ENCODE data around the gene FBXO24.

FBXO24 gene

DNA sequence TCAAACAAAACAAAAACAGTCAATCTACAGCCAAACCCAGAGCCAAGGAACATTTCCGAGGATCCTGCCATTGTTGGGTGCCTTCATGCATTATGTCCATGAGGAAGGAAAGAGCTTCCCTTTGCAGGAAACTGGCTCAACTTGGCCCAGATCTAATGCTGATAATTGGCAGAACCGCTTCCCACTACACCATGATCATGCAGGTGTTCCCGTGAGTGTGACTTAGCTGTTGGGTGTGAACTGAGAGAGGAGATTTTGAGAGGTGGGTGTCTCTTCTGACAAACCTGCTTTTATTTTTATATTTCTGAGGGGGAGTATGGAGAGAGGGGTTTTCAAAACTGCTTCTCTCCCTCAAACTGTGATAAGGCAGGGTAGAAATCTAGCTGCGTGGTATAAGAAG is 27.0 kb upstream of the FBXO24 start:
- Histone ChIP-seq H4K91ac (ENCODE audit: low read length) (no peak overlapping the region), H3K14ac (ENCODE audit: low read length in 2 of 2) (no peak overlapping the region), H3K4me2 (ENCODE audit: low read length, poor library complexity, severe bottlenecking) (no peak overlapping the region), H3K79me1 (replicated peaks; ENCODE audit: low read length, poor library complexity, severe bottlenecking) (no peaks in the 10 kb centered on the region), H3K9me3 (ENCODE audit: control insufficient read depth, low read length) (no peaks in the 10 kb centered on the region), H3K27me3 (ENCODE audit: control insufficient read depth in 1 of 2, insufficient read depth in 1 of 2, low read length in 2 of 2) (no peaks in the 10 kb centered on the region), H2BK15ac (ENCODE audit: low read depth, poor library complexity, severe bottlenecking) (no peak overlapping the region), H2AFZ (ENCODE audit: low read depth, low read length) (no peak overlapping the region), H2BK5ac (ENCODE audit: low read depth, low read length, poor library complexity, severe bottlenecking) (no peak overlapping the region), H3K36me3 (ENCODE audit: control insufficient read depth in 1 of 2, insufficient read depth in 2 of 2, low read depth in 1 of 2, low read length in 2 of 2) (peaks cover 31 to 37% of the 10 kb centered on the region in 2 experiments), H2BK12ac (ENCODE audit: low read length in 2 of 2) (no peak overlapping the region), H3K18ac (ENCODE audit: low read depth in 1 of 2, low read length in 2 of 2) (no peak overlapping the region), H2BK120ac (ENCODE audit: low read depth, low read length) (no peak overlapping the region), H3K4me1 (ENCODE audit: control insufficient read depth, insufficient read depth, low read depth, low read length) (peaks cover 2% of the 10 kb centered on the region), H3K4ac (ENCODE audit: low read depth in 1 of 2, low read length in 2 of 2) (no peak overlapping the region), H4K8ac (ENCODE audit: low read length) (no peak overlapping the region), H3K4me3 (ENCODE audit: insufficient read depth in 1 of 2, low read depth in 1 of 2, low read length in 2 of 2) (no peak overlapping the region), H2AK5ac (ENCODE audit: low read length, severe bottlenecking) (no peak overlapping the region), H3K9ac (ENCODE audit: low read length) (no peak overlapping the region), H3K23ac (ENCODE audit: low read length in 2 of 2) (no peak overlapping the region), H3K27ac (ENCODE audit: low read length, poor library complexity, severe bottlenecking) (no peak overlapping the region)
- DNase-seq, result no peak
- 96% methylated on average over 4 of the region's 4 CpGs for WGBS

DNA sequence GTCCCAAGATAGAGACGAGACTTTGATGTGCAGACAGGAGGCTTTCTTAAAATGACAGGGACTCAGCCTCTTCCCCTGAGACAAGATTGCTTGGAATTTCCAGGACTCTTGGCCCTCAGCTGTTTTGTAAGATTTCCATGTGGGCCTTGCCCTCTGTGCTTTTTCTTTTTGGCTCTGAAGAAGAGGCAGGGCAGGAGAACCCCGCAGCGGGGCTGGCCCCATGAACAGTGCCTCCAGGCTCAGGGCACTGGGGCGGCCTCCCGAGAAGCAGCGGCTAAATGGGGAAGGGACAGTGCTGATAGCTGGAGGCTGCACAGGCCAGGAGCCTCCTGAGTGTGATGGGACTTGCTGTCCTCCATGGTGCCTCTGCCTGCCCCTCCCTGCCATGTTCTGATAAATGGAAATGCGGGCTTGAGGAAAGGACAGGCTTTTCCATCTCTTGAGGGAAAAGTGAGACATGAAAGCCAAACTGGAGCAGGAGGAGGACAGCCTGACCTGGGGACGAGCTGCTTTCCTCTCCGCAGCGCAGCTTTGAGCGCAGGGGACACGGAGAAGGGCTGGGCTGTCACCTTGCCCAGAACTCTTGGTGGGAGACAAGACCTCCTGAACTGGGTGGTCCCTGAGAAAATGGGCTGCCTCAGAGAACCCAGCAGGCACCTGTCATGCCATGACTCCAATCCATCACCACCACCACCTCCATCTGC is 24.5 kb upstream of the FBXO24 start:
- H4K91ac ChIP-seq (ENCODE audit: low read length), result no peak overlapping the region
- H2BK15ac ChIP-seq (ENCODE audit: low read depth, poor library complexity, severe bottlenecking), result no peak overlapping the region
- no peaks in the 10 kb centered on the region for H3K27me3 ChIP-seq (ENCODE audit: control insufficient read depth in 1 of 2, insufficient read depth in 1 of 2, low read length in 2 of 2)
- H3K4me3 ChIP-seq (ENCODE audit: insufficient read depth in 1 of 2, low read depth in 1 of 2, low read length in 2 of 2), result no peak overlapping the region
- H2AFZ ChIP-seq (ENCODE audit: low read depth, low read length), result no peak overlapping the region
- no peak overlapping the region for H3K14ac ChIP-seq (ENCODE audit: low read length in 2 of 2)
- H3K27ac ChIP-seq (ENCODE audit: low read length, poor library complexity, severe bottlenecking), result no peak overlapping the region
- peaks cover 2% of the 10 kb centered on the region for H3K4me1 ChIP-seq (ENCODE audit: control insufficient read depth, insufficient read depth, low read depth, low read length)
- H3K79me1 ChIP-seq (replicated peaks; ENCODE audit: low read length, poor library complexity, severe bottlenecking), result no peaks in the 10 kb centered on the region
- no peak overlapping the region for H3K23ac ChIP-seq (ENCODE audit: low read length in 2 of 2)
- H2BK120ac ChIP-seq (ENCODE audit: low read depth, low read length), result no peak overlapping the region
- no peak overlapping the region for H4K8ac ChIP-seq (ENCODE audit: low read length)
- H3K36me3 ChIP-seq (ENCODE audit: control insufficient read depth in 1 of 2, insufficient read depth in 2 of 2, low read depth in 1 of 2, low read length in 2 of 2), result peaks cover 20 to 35% of the 10 kb centered on the region in 2 experiments
- H2AK5ac ChIP-seq (ENCODE audit: low read length, severe bottlenecking), result no peak overlapping the region
- no peak overlapping the region for H3K4me2 ChIP-seq (ENCODE audit: low read length, poor library complexity, severe bottlenecking)
- DNase-seq, result no peak
- H3K18ac ChIP-seq (ENCODE audit: low read depth in 1 of 2, low read length in 2 of 2), result no peak overlapping the region
- WGBS, result 97% methylated on average over 12 of the region's 12 CpGs
- no peaks in the 10 kb centered on the region for H3K9me3 ChIP-seq (ENCODE audit: control insufficient read depth, low read length)
- H2BK12ac ChIP-seq (ENCODE audit: low read length in 2 of 2), result no peak overlapping the region
- H2BK5ac ChIP-seq (ENCODE audit: low read depth, low read length, poor library complexity, severe bottlenecking), result no peak overlapping the region
- no peak overlapping the region for H3K9ac ChIP-seq (ENCODE audit: low read length)
- no peak overlapping the region for H3K4ac ChIP-seq (ENCODE audit: low read depth in 1 of 2, low read length in 2 of 2)

DNA sequence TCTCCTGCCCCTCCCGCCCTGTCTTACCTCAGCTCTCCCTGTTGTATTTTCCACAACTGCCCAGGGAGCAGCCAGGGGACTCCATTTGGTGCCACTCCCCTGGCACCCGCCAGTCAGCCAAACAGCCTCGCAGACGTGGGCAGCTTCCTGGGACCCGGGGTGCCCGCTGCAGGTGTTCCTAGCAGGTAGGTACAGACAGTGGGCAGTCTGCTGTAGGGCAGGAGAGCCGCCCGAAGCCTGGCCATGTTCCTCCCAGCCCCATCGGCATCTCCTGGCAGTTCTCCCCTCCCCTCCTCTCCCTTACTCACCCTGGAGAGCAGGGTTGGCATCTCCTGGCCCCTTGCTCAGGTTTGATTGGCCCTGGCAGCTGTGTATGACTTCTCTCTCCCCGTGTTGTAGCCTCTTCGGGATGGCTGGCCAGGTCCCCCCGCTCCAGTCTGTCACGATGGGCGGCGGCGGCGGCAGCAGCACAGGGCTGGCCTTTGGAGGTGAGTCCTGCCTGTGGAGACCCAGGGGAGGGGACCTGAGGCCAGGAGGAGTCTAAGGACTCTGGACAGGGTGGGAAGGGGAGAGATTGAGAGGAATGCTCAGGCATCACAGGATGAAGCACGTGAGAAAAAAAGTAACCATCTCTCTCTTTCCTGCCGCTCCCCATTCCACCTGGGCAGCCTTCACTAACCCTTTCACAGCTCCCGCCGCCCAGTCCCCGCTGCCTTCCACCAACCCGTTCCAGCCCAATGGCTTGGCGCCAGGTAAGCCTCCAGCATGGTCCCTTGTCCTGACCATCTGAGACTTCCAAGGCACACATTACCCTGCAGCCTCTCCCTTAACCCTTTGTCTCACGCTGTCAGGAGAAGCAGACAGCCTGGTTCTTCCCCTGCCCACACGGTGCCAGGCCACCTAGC is 23.7 kb upstream of the FBXO24 start:
- H3K23ac ChIP-seq (ENCODE audit: low read length in 2 of 2), result no peak overlapping the region
- no peak overlapping the region for H2AFZ ChIP-seq (ENCODE audit: low read depth, low read length)
- peaks cover 8% of the 10 kb centered on the region for H3K4me1 ChIP-seq (ENCODE audit: control insufficient read depth, insufficient read depth, low read depth, low read length)
- H3K4ac ChIP-seq (ENCODE audit: low read depth in 1 of 2, low read length in 2 of 2), result no peak overlapping the region
- no peak for DNase-seq
- H2BK5ac ChIP-seq (ENCODE audit: low read depth, low read length, poor library complexity, severe bottlenecking), result no peak overlapping the region
- H3K18ac ChIP-seq (ENCODE audit: low read depth in 1 of 2, low read length in 2 of 2), result no peak overlapping the region
- H3K4me2 ChIP-seq (ENCODE audit: low read length, poor library complexity, severe bottlenecking), result no peak overlapping the region
- H3K27me3 ChIP-seq (ENCODE audit: control insufficient read depth in 1 of 2, insufficient read depth in 1 of 2, low read length in 2 of 2), result no peaks in the 10 kb centered on the region
- no peaks in the 10 kb centered on the region for H3K9me3 ChIP-seq (ENCODE audit: control insufficient read depth, low read length)
- no peak overlapping the region for H4K91ac ChIP-seq (ENCODE audit: low read length)
- H3K27ac ChIP-seq (ENCODE audit: low read length, poor library complexity, severe bottlenecking), result no peak overlapping the region
- H3K9ac ChIP-seq (ENCODE audit: low read length), result no peak overlapping the region
- no peak overlapping the region for H2BK15ac ChIP-seq (ENCODE audit: low read depth, poor library complexity, severe bottlenecking)
- 96% methylated on average over 26 of the region's 26 CpGs for WGBS
- H2BK12ac ChIP-seq (ENCODE audit: low read length in 2 of 2), result no peak overlapping the region
- no peak overlapping the region for H4K8ac ChIP-seq (ENCODE audit: low read length)
- no peaks in the 10 kb centered on the region for H3K79me1 ChIP-seq (replicated peaks; ENCODE audit: low read length, poor library complexity, severe bottlenecking)
- H3K14ac ChIP-seq (ENCODE audit: low read length in 2 of 2), result no peak overlapping the region
- H3K36me3 ChIP-seq (ENCODE audit: control insufficient read depth in 1 of 2, insufficient read depth in 2 of 2, low read depth in 1 of 2, low read length in 2 of 2), result peaks cover 20 to 32% of the 10 kb centered on the region in 2 experiments
- H3K4me3 ChIP-seq (ENCODE audit: insufficient read depth in 1 of 2, low read depth in 1 of 2, low read length in 2 of 2), result no peak overlapping the region
- no peak overlapping the region for H2AK5ac ChIP-seq (ENCODE audit: low read length, severe bottlenecking)
- no peak overlapping the region for H2BK120ac ChIP-seq (ENCODE audit: low read depth, low read length)

DNA sequence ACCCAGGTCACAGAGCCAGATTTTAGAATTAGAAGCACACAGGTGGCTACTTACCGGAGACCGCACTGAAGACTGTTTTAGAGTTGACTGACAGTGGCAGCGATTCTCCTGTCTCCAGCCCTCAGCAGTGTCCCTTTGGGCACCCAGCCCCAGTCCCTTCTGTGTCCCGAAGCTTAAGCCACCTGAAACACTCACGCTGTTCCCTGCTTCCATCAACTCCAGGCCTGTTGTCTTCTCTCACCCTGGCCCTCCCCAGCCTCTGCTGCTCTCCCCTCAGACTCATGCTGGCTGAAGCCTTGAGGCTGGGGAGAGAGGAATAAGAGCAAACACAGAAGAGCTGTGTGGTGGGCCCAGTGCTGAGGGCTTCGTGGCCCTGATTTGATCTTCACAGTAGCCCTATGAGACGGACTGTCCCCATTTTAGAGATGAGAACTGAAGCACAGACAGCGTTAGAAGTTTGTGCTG is 23.0 kb upstream of the FBXO24 start:
- Histone ChIP-seq H4K8ac (ENCODE audit: low read length) (no peak overlapping the region), H3K36me3 (ENCODE audit: control insufficient read depth in 1 of 2, insufficient read depth in 2 of 2, low read depth in 1 of 2, low read length in 2 of 2) (peaks cover 18 to 32% of the 10 kb centered on the region in 2 experiments), H4K91ac (ENCODE audit: low read length) (no peak overlapping the region), H3K23ac (ENCODE audit: low read length in 2 of 2) (no peak overlapping the region), H3K14ac (ENCODE audit: low read length in 2 of 2) (no peak overlapping the region), H3K27ac (ENCODE audit: low read length, poor library complexity, severe bottlenecking) (no peak overlapping the region), H2BK5ac (ENCODE audit: low read depth, low read length, poor library complexity, severe bottlenecking) (no peak overlapping the region), H3K9me3 (ENCODE audit: control insufficient read depth, low read length) (no peaks in the 10 kb centered on the region), H3K18ac (ENCODE audit: low read depth in 1 of 2, low read length in 2 of 2) (no peak overlapping the region), H2AFZ (ENCODE audit: low read depth, low read length) (no peak overlapping the region), H3K4me1 (ENCODE audit: control insufficient read depth, insufficient read depth, low read depth, low read length) (peaks cover 12% of the 10 kb centered on the region), H2AK5ac (ENCODE audit: low read length, severe bottlenecking) (no peak overlapping the region), H2BK12ac (ENCODE audit: low read length in 2 of 2) (no peak overlapping the region), H3K27me3 (ENCODE audit: control insufficient read depth in 1 of 2, insufficient read depth in 1 of 2, low read length in 2 of 2) (no peaks in the 10 kb centered on the region), H2BK15ac (ENCODE audit: low read depth, poor library complexity, severe bottlenecking) (no peak overlapping the region), H3K4ac (ENCODE audit: low read depth in 1 of 2, low read length in 2 of 2) (no peak overlapping the region), H3K9ac (ENCODE audit: low read length) (no peak overlapping the region), H3K4me2 (ENCODE audit: low read length, poor library complexity, severe bottlenecking) (no peak overlapping the region), H2BK120ac (ENCODE audit: low read depth, low read length) (no peak overlapping the region), H3K79me1 (replicated peaks; ENCODE audit: low read length, poor library complexity, severe bottlenecking) (no peaks in the 10 kb centered on the region), H3K4me3 (ENCODE audit: insufficient read depth in 1 of 2, low read depth in 1 of 2, low read length in 2 of 2) (no peak overlapping the region)
- WGBS, result 95% methylated on average over 8 of the region's 8 CpGs
- DNase-seq, result no peak
